Prostate gland (tissue), 2 donors: ENCODE results near the gene FUT2. TPM values are rescaled to one million over a fixed set of nuclear protein-coding genes. Genes with fewer than 3 reads are reported as not detected.

Source experiments
- DNase-seq: peaks from one replicate; pipeline ENCODE4 v3.0.0-alpha.2; 2019; ENCODE audit warnings: low spot score
- H3K27ac ChIP-seq, 2 donors: fragments of 200-600 bp; sonication (generic); 2 replicates each; pipeline ENCODE4 v1.5.1; 2017 to 2019
- H3K27me3 ChIP-seq: fragments of 200-600 bp; sonication (generic); replicated peaks from 2 replicates; pipeline ENCODE4 v1.5.1; 2019; ENCODE audit not compliant: insufficient read depth
- H3K36me3 ChIP-seq, 2 donors: fragments of 200-600 bp; sonication (generic); 1 replicate in 1 of 2; 2 replicates in 1 of 2; pipeline versions ENCODE4 v1.5.1 to v1.8.1; 2017 to 2019
- H3K4me1 ChIP-seq: fragments of 200-600 bp; sonication (generic); replicated peaks from 2 replicates; pipeline ENCODE4 v1.5.1; 2019
- H3K4me3 ChIP-seq, 2 donors: fragments of 200-600 bp; sonication (generic); 2 replicates each; pipeline ENCODE4 v1.5.1; 2017 to 2019
- H3K9me3 ChIP-seq: fragments of 200-600 bp; sonication (generic); 2 replicates; pipeline ENCODE4 v1.5.1; 2017
- CTCF ChIP-seq, 4 experiments: fragments of 200-600 bp in 2 of 4; fragments of 450-650 bp in 2 of 4; sonication (generic) in 2 of 4; IDR thresholded peaks; 1 replicate in 3 of 4; 2 replicates in 1 of 4; pipeline ENCODE4 v1.5.1; 2016 to 2019; ENCODE audit warnings: antibody characterized with exemption in 4 of 4, mild to moderate bottlenecking in 2 of 4, moderate library complexity in 2 of 4
- POLR2A ChIP-seq: fragments of 450-650 bp; IDR thresholded peaks from one replicate; pipeline ENCODE4 v1.6.1; 2016; ENCODE audit warnings: antibody characterized with exemption, mild to moderate bottlenecking
- POLR2AphosphoS5 ChIP-seq: sonication (generic); formaldehyde crosslinking; IDR thresholded peaks from one replicate; pipeline ENCODE4 v1.6.1; 2017; ENCODE audit warnings: antibody characterized with exemption
- whole genome bisulfite sequencing: methylation state at CpG from one replicate; pipeline ENCODE4 v1.1.5; 2018; 5-methylcytosine and 5-hydroxymethylcytosine counted together
- intact Hi-C: fragments of 100-400 bp; cut with DNase I; formaldehyde crosslinking; loops from one replicate; pipeline ENCODE4 v1.14.2; 2022
- total RNA-seq, 2 donors: library from RNA; depleted of rRNA; stranded (reverse); fragments of >200 nt; gene quantifications; one replicate each; pipeline ENCODE4 v1.1.0, GENCODE V29; 2016

The FUT2 gene
- total RNA-seq, 2 donors from 2014 or later: 1.4 to 2.7 TPM

GRCh38 chr19:48740164-48740972 is 44.6 kb downstream of the FUT2 start, which contains the start of gene RASIP1:
Gene RASIP1 (minus strand): TSS chr19:48740610. CDS start chr19:48740282, 328 bp downstream.
- Histone ChIP-seq H3K4me3 (peak within 1 kb of the TSS; percentile 38 to 40), H3K9me3 (no peaks in the 10 kb centered on the region), H3K4me1 (peaks cover 7% of the 10 kb centered on the region), H3K36me3 (no peaks in the 10 kb centered on the region), H3K27me3 (no peaks in the 10 kb centered on the region), H3K27ac (peak within 1 kb of the TSS; percentile 61 to 71)
- no peak for DNase-seq
- TF ChIP-seq POLR2AphosphoS5 (no peak), CTCF (IDR thresholded peaks at IDR 0.05) (no peak), POLR2A (no peak)
- 70% methylated on average over 27 of the region's 27 CpGs for WGBS
- intact Hi-C loops: no loop called here

DNA sequence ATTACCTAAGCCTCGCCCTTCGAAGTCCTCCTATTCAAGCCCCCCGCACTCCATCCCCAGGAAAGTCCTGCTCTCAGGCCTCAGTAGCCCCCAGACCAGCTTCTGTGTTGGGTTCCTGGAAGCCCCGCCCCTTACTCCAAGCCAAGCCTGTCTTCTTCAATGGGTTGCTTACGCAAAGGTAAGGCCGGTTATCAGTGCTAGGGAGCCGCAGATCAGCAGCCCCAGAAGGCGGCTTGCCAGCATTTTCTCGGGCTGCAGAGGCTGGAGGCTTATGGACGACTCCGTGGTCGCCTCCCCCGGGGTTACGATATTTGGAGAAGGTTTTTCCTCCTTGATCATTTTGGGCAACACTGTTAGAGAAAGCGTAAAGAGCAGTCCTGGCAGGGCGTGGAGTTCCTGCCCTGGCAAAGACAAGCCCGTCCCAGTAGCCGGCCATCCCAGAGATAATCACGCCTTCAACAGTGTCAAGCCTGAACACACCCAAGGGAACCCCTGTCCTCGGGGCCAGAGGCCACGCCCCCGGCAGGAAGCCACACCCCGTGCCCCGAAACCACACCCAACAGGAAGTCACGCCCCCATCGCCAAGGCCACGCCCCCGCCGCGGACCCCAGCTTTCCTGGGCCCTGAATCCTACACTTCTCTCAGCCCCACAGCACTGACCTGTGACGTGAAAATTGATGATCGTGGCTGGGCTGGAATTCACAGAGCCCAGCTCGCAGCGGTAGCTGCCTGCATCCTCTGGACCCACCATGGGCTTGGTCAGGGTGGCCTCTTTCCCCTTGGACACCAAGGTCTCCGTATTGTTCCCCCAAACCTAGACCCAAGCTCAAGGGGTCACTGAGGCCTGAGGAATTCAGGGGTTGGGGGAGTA is 45.6 kb downstream of the FUT2 start:
- Histone ChIP-seq H3K9me3 (no peaks in the 10 kb centered on the region), H3K27ac (peak overlapping the region; percentile 14 to 22), H3K4me1 (peaks cover 7% of the 10 kb centered on the region), H3K4me3 (no peak overlapping the region), H3K36me3 (no peaks in the 10 kb centered on the region), H3K27me3 (no peaks in the 10 kb centered on the region)
- TF ChIP-seq POLR2AphosphoS5 (no peak), CTCF (IDR thresholded peaks at IDR 0.05) (no peak), POLR2A (no peak)
- WGBS: 49% methylated on average over 35 of the region's 35 CpGs
- no peak for DNase-seq
- intact Hi-C loops: no loop called here

- intact Hi-C loops: no loop called here
- 93% methylated on average over 11 of the region's 11 CpGs for WGBS
- Histone ChIP-seq H3K27me3 (no peaks in the 10 kb centered on the region), H3K36me3 (no peaks in the 10 kb centered on the region), H3K27ac (no peak overlapping the region), H3K4me1 (peaks cover 7% of the 10 kb centered on the region), H3K9me3 (no peaks in the 10 kb centered on the region), H3K4me3 (no peak overlapping the region)
- DNase-seq: no peak
- no peak for TF ChIP-seq CTCF (IDR thresholded peaks at IDR 0.05)
- TF ChIP-seq POLR2AphosphoS5: no peak
- no peak for TF ChIP-seq POLR2A
These were observed 46.3 kb downstream of the FUT2 start for GRCh38 chr19:48742096-48742495.

DNA sequence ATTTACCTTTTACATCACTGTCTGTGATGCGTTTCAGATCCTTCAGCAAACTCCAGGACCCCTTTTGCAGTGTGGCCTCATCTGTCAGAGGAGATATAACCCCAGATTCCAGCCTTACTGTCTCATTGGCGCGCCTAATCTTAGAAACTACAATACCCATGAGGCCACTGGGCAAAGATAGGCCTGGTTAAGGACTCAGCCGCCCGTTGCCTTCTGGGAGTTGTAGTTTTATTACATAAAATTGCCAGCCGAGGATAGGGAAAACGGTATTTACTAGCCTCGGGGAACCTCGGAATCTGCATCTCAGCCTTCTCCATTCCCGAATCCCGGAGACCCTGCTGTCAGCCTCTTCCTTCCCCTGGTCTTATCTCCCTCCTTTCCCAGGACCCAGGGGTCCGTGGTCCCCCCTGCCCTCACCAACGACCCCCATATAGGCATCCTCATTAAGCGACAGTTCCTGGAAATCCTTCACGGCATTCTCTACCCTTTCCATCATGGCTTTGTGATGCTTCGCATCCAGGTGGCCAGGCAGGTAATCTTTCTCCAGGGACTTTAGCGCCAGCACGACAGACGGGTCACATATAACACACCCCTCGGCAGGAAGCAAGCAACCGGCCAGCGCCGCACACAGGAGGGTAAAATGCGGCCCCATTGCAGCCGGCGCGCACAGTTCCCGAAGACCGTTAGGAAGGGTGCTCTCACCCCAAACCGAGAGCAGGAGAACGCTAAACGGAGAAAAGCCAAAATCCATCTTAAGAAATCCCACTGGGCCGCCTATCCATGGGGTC is 49.6 kb downstream of the FUT2 start:
- Histone ChIP-seq H3K9me3 (no peaks in the 10 kb centered on the region), H3K4me1 (no peaks in the 10 kb centered on the region), H3K4me3 (no peak overlapping the region), H3K27me3 (no peaks in the 10 kb centered on the region), H3K27ac (no peak overlapping the region), H3K36me3 (no peaks in the 10 kb centered on the region)
- DNase-seq: peak; percentile 46
- 39% methylated on average over 33 of the region's 33 CpGs for WGBS
- TF ChIP-seq CTCF (IDR thresholded peaks at IDR 0.05) (no peak), POLR2AphosphoS5 (peak; percentile 40)
- intact Hi-C loops: no loop called here
